Osteocyte (in vitro differentiated cells): Measurements from ENCODE around the gene RCBTB2. TPM values are rescaled to one million over a fixed set of nuclear protein-coding genes. Genes with fewer than 3 reads are reported as not detected.

Experiments used
- DNase-seq: peaks from one replicate; pipeline ENCODE4 v3.0.0; 2021; ENCODE audit warnings: mixed read lengths; ENCODE audit not compliant: unreplicated experiment; ENCODE audit errors: extremely low spot score
- H3K27ac Mint-ChIP-seq: one replicate; pipeline ENCODE4 v1.8.0; 2021; ENCODE audit warnings: mild to moderate bottlenecking, mixed read lengths; ENCODE audit not compliant: unreplicated experiment
- H3K27me3 Mint-ChIP-seq: one replicate; pipeline ENCODE4 v1.8.0; 2021; ENCODE audit warnings: mixed read lengths; ENCODE audit not compliant: unreplicated experiment
- H3K36me3 Mint-ChIP-seq: one replicate; pipeline ENCODE4 v1.8.0; 2021; ENCODE audit warnings: mixed read lengths; ENCODE audit not compliant: unreplicated experiment
- H3K4me1 Mint-ChIP-seq: one replicate; pipeline ENCODE4 v1.8.0; 2021; ENCODE audit warnings: mixed read lengths; ENCODE audit not compliant: unreplicated experiment
- H3K4me3 Mint-ChIP-seq: one replicate; pipeline ENCODE4 v1.8.0; 2021; ENCODE audit warnings: mild to moderate bottlenecking, moderate library complexity, mixed read lengths; ENCODE audit not compliant: unreplicated experiment
- H3K9me3 Mint-ChIP-seq: one replicate; pipeline ENCODE4 v1.8.0; 2021; ENCODE audit warnings: mixed read lengths; ENCODE audit not compliant: unreplicated experiment
- total RNA-seq: library from RNA; stranded (reverse); gene quantifications from 2 replicates; pipeline ENCODE4 v1.2.1, GENCODE V29; 2021
- TF ChIP-seq, protein P1 (sequence below): fragments of 200-600 bp; sonication (generic); IDR thresholded peaks from 2 replicates; pipeline ENCODE4 v1.5.0; 2021; ENCODE audit warnings: antibody characterized with exemption, mild to moderate bottlenecking, moderate library complexity

The RCBTB2 gene
- total RNA-seq, 1 donor from 2014 or later, result 12.1 TPM

DNA sequence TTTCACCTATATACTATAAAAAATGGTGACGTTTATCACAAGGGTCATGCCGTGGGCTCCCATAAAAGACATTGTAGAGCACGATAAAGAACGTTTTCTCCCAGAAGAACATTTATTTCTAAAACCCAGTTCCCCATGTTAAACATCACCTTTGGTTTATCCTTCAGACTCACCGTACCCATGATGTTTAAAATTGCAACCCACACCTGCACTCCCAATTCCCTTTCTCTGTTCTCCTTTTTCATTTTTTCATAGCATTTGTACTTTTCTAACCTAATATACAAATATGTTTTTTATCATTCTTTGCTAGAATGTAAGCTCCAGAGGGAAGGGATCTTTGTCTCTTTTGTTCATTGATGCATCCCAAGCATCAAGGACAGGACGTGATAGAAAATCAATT, 2.0 kb downstream of the RCBTB2 start:
- no peak for DNase-seq
- TF ChIP-seq, protein P1, sequence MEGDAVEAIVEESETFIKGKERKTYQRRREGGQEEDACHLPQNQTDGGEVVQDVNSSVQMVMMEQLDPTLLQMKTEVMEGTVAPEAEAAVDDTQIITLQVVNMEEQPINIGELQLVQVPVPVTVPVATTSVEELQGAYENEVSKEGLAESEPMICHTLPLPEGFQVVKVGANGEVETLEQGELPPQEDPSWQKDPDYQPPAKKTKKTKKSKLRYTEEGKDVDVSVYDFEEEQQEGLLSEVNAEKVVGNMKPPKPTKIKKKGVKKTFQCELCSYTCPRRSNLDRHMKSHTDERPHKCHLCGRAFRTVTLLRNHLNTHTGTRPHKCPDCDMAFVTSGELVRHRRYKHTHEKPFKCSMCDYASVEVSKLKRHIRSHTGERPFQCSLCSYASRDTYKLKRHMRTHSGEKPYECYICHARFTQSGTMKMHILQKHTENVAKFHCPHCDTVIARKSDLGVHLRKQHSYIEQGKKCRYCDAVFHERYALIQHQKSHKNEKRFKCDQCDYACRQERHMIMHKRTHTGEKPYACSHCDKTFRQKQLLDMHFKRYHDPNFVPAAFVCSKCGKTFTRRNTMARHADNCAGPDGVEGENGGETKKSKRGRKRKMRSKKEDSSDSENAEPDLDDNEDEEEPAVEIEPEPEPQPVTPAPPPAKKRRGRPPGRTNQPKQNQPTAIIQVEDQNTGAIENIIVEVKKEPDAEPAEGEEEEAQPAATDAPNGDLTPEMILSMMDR, result no peak
- Mint-ChIP-seq H3K4me3 (no peak overlapping the region), H3K27me3 (no peaks in the 10 kb centered on the region), H3K9me3 (no peaks in the 10 kb centered on the region), H3K4me1 (peaks cover 14% of the 10 kb centered on the region), H3K36me3 (no peaks in the 10 kb centered on the region), H3K27ac (no peak overlapping the region)

DNA sequence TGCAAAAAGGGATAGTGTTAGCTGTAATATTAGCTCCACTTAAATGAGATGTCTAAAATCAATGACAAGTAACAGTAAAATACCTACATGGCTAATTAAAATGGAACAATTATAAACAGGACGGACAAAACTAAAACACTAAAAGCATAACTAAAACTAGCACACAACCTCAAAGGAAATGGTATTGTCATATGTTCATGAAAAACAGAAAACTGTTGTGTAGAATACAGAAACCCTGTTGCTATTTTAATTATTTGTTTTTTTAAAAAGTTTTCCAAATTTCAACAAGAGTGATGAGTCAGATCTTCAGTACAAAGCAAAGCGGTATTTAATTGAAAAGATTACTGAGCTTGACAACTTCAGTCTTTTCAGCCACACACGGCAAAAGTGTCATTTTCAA, 4.2 kb downstream of the RCBTB2 start:
- Mint-ChIP-seq H3K4me3 (no peak overlapping the region), H3K27me3 (no peaks in the 10 kb centered on the region), H3K36me3 (no peaks in the 10 kb centered on the region), H3K9me3 (no peaks in the 10 kb centered on the region), H3K4me1 (peaks cover 14% of the 10 kb centered on the region), H3K27ac (no peak overlapping the region)
- no peak for DNase-seq
- TF ChIP-seq, protein P1, result no peak

DNA sequence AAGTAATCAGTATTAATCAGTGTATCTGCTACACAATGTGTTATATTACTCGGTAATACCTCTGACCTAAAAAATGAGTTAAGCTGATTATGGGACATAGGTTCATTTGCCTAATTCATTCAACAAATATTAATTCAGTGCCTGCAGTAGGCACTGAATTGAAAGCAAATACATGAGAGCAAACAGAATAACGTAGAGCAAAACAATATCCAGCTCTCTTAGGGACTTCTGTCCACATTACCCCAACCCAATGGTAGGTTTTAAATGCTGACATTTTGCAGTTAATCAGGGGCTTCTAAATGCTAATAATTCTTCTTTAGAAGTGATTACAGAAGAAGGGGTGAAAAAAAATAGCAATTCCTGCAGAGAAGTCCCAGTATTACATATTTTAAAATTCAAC, 4.9 kb downstream of the RCBTB2 start:
- Mint-ChIP-seq H3K36me3 (no peaks in the 10 kb centered on the region), H3K9me3 (no peaks in the 10 kb centered on the region), H3K4me3 (no peak overlapping the region), H3K4me1 (peaks cover 11% of the 10 kb centered on the region), H3K27ac (no peak overlapping the region), H3K27me3 (no peaks in the 10 kb centered on the region)
- TF ChIP-seq, protein P1, result no peak
- no peak for DNase-seq

DNA sequence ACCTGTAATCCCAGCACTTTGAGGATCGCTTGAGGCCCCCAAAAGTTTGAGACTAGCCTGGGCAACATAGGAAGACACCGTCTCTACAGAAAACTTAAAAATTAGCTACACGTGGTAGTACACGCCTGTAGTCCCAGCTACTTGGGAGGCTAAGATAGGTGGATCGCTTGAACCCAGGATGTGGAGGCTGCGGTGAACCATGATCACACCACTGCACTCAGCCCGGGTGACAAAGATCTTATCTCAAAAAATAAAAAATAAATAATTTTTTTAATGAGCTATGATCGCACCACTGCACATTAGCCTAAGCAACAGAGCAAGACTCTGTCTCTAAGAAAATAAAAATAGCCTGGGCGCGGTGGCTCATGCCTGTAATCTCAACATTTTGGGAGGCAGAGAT, 6.6 kb downstream of the RCBTB2 start:
- Mint-ChIP-seq H3K4me1 (peaks cover 2% of the 10 kb centered on the region), H3K9me3 (no peaks in the 10 kb centered on the region), H3K36me3 (no peaks in the 10 kb centered on the region), H3K27ac (no peak overlapping the region), H3K27me3 (no peaks in the 10 kb centered on the region), H3K4me3 (no peak overlapping the region)
- TF ChIP-seq, protein P1, result no peak
- no peak for DNase-seq

DNA sequence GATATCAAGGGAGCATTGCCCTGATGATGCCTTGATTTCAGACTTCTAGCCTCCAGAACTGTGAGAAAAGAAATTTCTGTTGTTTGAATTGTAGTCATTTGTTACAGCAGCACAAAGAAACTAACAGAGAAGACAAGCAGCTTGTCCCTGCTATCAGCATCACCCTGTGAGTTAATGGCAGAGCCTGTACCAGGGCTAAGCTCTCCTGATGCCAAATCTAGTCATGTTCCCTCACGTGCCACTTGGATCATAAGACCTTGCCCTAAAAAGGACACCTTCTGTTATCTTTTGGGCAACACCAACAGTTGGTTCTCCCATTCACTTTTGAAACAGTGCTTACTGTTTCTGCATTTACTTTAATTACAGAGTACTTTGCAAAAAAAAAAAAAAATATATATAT, 14.8 kb downstream of the RCBTB2 start:
- no peak for DNase-seq
- TF ChIP-seq, protein P1, result no peak
- Mint-ChIP-seq H3K4me1 (no peaks in the 10 kb centered on the region), H3K27ac (no peak overlapping the region), H3K36me3 (peaks cover 6% of the 10 kb centered on the region), H3K9me3 (no peaks in the 10 kb centered on the region), H3K27me3 (no peaks in the 10 kb centered on the region), H3K4me3 (no peak overlapping the region)
